Cardiac muscle cell (in vitro differentiated cells and primary cell): Measurements from ENCODE around the gene CHRNE. TPM values are rescaled to one million over a fixed set of nuclear protein-coding genes. Genes with fewer than 3 reads are reported as not detected.
"Not testable (repeated sequence)": the region's sequence is repeated elsewhere in the genome, so short reads cannot be mapped to it uniquely, and the experiment has no call there.

Source experiments
- DNase-seq, 2 donors: peaks; one replicate each; pipeline versions ENCODE4 v3.0.0 to v3.0.0-alpha.2; 2010 to 2017; ENCODE audit warnings: low read depth in 1 of 2, low spot score in 1 of 2
- H3K27ac ChIP-seq: fragments of 200-600 bp; sonication (generic); 2 replicates; pipeline ENCODE4 v1.5.1; 2016
- H3K27me3 ChIP-seq: fragments of 200-600 bp; sonication (generic); 2 replicates; pipeline ENCODE4 v1.6.0; 2016; ENCODE audit warnings: control low read depth
- H3K36me3 ChIP-seq: fragments of 200-600 bp; sonication (generic); 2 replicates; pipeline ENCODE4 v1.5.1; 2016; ENCODE audit warnings: control low read depth
- H3K4me1 ChIP-seq: fragments of 200-600 bp; sonication (generic); 2 replicates; pipeline ENCODE4 v1.8.1; 2017; ENCODE audit warnings: low read depth, mild to moderate bottlenecking, mixed run types
- H3K4me3 ChIP-seq: fragments of 200-600 bp; sonication (generic); 2 replicates; pipeline ENCODE4 v1.5.1; 2016; ENCODE audit warnings: mild to moderate bottlenecking
- H3K9me3 ChIP-seq: fragments of 200-600 bp; sonication (generic); 2 replicates; pipeline ENCODE4 v1.5.1; 2017; ENCODE audit warnings: low read depth, mild to moderate bottlenecking, control low read depth
- polyA plus RNA-seq: library from polyadenylated mRNA; unstranded; fragments of >200 nt; fragmentation: Nextera tagmentation; extraction: Ambion mirVana; gene quantifications from 2 replicates; pipeline ENCODE4 v1.2.1, GENCODE V29; 2016
- total RNA-seq: library from RNA; depleted of rRNA; stranded (reverse); fragments of >200 nt; gene quantifications from 2 replicates; pipeline ENCODE4 v1.2.3, GENCODE V29; 2016
- TF ChIP-seq, protein P1 (sequence below): IDR thresholded peaks from 2 replicates; pipeline ENCODE4 v1.5.1; 2012; ENCODE audit warnings: low read depth, mild to moderate bottlenecking, low read length

Gene CHRNE
- total and polyA plus RNA-seq, 2 experiments from 2014 or later, result 1.1 to 1.5 TPM

DNA sequence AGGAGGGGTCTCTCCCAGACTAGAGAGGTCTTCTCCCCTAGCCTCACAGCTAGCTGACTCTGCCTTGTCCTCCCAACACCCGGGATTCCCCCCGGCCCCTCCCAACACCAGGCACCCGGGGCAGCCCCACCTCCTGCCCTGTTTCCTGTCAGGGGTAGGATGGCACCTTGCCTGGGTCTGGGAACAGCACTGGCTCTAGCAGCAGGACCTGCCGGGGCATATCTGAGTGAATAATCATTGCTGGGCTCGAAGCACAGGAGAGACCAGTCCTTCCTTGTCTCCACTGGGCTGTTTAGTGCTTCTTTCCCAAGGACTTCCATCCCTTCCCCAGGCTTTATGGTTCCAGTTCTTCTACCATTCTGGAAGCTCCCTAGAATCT, 44.0 kb downstream of the CHRNE start:
- H3K9me3 ChIP-seq, result no peaks in the 10 kb centered on the region
- peak overlapping the region; percentile 55 for H3K27ac ChIP-seq
- no peaks in the 10 kb centered on the region for H3K36me3 ChIP-seq
- peaks cover 11% of the 10 kb centered on the region for H3K4me1 ChIP-seq
- H3K4me3 ChIP-seq, result no peak overlapping the region
- H3K27me3 ChIP-seq, result no peaks in the 10 kb centered on the region
- TF ChIP-seq, protein P1, sequence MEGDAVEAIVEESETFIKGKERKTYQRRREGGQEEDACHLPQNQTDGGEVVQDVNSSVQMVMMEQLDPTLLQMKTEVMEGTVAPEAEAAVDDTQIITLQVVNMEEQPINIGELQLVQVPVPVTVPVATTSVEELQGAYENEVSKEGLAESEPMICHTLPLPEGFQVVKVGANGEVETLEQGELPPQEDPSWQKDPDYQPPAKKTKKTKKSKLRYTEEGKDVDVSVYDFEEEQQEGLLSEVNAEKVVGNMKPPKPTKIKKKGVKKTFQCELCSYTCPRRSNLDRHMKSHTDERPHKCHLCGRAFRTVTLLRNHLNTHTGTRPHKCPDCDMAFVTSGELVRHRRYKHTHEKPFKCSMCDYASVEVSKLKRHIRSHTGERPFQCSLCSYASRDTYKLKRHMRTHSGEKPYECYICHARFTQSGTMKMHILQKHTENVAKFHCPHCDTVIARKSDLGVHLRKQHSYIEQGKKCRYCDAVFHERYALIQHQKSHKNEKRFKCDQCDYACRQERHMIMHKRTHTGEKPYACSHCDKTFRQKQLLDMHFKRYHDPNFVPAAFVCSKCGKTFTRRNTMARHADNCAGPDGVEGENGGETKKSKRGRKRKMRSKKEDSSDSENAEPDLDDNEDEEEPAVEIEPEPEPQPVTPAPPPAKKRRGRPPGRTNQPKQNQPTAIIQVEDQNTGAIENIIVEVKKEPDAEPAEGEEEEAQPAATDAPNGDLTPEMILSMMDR, result no peak
- peak in 1 of 2 donors; percentile 27 for DNase-seq

DNA sequence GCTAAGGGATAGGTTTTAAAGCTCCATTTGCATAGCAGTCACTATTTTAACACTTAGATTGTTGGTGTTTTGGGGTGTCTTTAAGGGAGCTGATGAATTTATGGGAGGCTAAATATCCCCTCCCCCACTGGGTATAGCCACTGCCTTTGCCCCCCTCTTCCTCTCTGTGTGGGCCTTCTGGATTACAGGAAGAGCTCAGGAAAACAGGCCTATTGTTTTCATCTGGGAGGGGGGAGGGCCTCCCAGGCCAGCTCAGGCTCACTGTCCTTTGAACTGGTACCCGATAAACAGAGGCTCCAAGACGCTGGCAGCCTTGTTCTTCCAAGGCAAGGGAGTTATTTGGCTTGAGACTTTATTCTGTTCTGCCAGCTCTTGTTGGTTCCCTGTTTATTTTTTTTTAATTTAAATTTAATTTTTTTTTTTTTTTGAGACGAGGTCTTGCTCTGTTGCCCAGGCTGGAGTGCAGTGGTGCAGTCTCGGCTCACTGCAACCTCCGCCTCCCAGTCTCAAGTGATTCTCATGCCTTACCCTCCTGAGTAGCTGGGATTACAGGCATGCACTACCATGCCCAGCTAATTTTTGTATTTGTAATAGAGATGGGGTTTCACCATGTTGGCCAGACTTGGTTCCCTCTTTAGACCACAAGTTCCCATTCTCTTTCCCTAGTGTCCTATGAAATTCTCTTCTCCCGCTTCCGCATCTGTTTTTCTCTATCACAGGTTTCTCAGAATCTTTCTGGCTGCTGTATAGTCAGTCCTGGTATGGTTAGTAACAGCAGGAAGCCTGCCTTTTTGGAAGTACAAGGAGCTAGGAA, 44.6 kb downstream of the CHRNE start:
- Histone ChIP-seq H3K27ac (peak overlapping the region; percentile 55), H3K4me1 (peaks cover 11% of the 10 kb centered on the region), H3K9me3 (no peaks in the 10 kb centered on the region), H3K4me3 (no peak overlapping the region), H3K36me3 (no peaks in the 10 kb centered on the region), H3K27me3 (no peaks in the 10 kb centered on the region)
- peak in 1 of 2 donors; percentile 57 for DNase-seq
- TF ChIP-seq, protein P1, result no peak

DNA sequence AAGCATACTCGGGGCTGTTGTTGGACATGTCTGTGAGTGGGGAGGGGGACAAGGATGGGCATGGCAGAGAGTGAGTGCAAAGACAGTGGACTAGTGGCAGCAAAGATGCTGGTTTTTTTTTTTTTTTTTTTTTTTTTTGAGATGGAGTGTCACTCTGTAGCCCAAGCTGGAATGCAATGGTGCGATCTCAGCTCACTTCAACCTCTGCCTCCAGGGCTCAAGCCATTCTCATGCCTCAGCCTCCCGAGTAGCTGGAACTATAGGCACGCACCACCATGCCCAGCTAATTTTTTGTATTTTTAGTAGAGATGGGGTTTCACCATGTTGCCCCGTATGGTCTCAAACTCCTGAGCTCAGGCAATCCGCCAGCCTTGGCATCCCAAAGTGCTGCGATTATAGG, 45.6 kb downstream of the CHRNE start:
- H3K9me3 ChIP-seq, H3K27ac ChIP-seq, H3K36me3 ChIP-seq, H3K27me3 ChIP-seq, DNase-seq, H3K4me3 ChIP-seq: not testable (repeated sequence)
- H3K4me1 ChIP-seq, result peaks cover 11% of the 10 kb centered on the region

DNA sequence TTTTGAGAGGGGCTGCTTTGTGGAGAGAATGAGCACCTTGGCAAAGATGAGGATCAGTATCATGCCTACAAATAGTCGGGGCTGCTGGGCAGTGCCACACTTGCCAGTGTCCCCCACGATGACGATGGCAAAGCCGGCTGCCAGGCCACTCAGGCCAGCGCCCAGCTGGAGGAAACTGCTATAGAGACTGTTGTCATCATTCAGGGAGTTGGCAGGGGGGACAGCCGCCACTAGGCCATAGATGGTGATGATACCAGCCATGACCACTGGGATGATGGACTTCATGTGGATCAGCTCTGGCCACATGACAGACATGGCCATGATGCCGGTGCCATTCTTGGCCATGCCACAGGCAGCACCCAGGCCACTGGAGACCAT, 46.0 kb downstream of the CHRNE start:
- no peak overlapping the region for H3K4me3 ChIP-seq
- H3K4me1 ChIP-seq, result peaks cover 11% of the 10 kb centered on the region
- TF ChIP-seq, protein P1, result no peak
- H3K27me3 ChIP-seq, result no peaks in the 10 kb centered on the region
- no peak for DNase-seq
- no peaks in the 10 kb centered on the region for H3K36me3 ChIP-seq
- no peak overlapping the region for H3K27ac ChIP-seq
- H3K9me3 ChIP-seq, result no peaks in the 10 kb centered on the region

DNA sequence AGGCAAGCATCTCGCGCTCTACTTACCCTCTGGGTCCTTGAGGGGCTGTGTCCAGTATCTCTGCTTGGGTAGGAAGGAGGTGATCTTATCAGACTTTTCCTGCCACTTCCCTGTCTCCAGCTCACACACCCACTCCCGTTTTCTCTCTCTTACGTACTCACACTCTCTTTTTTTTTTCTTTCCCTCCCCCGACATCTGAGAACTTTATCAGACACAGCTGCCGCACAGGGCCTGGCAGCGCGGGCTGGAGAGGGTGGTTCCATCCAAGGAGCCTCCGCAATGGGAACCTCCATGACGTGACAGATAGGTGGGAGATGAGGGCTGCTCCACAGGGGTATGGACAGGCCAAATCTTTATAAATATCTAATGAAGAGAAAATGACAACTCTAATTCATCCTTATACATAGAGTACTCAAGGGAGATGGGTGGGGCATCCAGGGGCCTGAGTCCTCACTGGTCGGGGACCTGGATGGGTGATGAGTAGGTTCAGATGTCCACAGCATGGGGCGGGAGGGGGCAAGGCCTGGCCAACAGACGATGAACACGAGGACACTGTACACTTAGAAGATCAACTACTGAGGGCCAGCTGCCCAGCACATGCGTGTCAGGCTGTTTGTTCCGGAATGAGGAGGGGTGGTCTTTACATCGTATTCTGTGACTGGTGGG, 46.5 kb downstream of the CHRNE start:
- DNase-seq, result peak in 1 of 2 donors; percentile 26
- no peaks in the 10 kb centered on the region for H3K36me3 ChIP-seq
- peaks cover 11% of the 10 kb centered on the region for H3K4me1 ChIP-seq
- no peak overlapping the region for H3K27ac ChIP-seq
- TF ChIP-seq, protein P1, result no peak
- no peak overlapping the region for H3K4me3 ChIP-seq
- no peaks in the 10 kb centered on the region for H3K9me3 ChIP-seq
- no peaks in the 10 kb centered on the region for H3K27me3 ChIP-seq

DNA sequence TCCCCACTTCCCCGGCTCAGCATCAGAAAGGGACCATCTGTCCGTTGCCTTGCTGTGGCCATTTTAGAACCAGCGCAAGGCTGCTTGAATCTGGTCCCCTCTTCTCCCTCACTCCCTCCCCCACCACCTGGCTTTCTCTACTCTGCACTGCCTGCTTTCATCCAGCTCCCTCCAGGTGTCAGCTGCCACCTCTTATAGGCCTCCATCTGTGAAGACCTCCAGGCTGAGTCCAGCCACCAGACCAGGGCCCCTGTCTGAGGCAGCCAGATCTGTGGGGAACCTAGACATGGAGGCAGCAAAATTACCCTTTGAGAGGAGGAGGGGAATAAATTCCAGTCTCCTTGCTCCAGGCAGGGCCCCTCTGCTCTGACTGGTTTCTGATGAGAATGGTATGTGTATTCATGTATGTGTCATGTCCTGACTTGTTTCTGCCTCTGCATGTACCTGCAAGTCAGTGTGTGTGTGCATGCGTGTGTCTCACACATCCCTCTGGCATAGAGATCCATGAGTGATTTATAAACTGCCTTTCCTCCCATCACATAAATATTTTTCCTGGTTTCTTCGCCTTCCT, 48.7 kb downstream of the CHRNE start:
- H3K36me3 ChIP-seq, result no peaks in the 10 kb centered on the region
- H3K27me3 ChIP-seq, result no peaks in the 10 kb centered on the region
- DNase-seq, result no peak
- peak overlapping the region; percentile 63 for H3K27ac ChIP-seq
- TF ChIP-seq, protein P1, result no peak
- peaks cover 11% of the 10 kb centered on the region for H3K4me1 ChIP-seq
- H3K4me3 ChIP-seq, result no peak overlapping the region
- H3K9me3 ChIP-seq, result no peaks in the 10 kb centered on the region
